ENCODE data around the gene SMARCD2.
A peak's percentile ranks its signal among the peaks of the same experiment; 100 is the strongest.

The SMARCD2 gene

GRCh38 chr17:63833026-63833740 lies 9.3 kb downstream of the SMARCD2 start:
- DNase-seq (ENCODE audit: low spot score) = no peak
- FAIRE-seq = no peak

GRCh38 chr17:63832455-63832854 lies 10.0 kb downstream of the SMARCD2 start:
- DNase-seq (ENCODE audit: low spot score) (no peak), FAIRE-seq (no peak)

DNA sequence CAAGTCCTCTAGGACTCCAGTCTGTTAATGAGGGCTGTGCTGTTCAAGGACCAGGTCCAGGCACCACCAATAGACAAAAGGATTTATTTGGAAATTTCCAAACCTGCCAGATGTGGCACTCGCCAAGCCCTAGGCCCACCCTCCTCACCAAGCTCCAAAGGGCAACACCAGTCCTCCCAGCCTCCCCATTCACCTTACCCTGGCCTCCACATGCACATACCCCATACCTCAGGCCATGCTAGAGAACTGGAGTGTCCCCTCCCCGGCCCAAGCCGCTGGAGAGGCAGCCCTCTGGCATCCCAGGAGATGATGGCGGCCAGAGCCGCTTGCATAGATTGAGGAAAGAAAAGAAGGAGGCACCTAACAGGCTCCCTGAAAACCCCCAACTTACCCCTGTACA lies 10.5 kb downstream of the SMARCD2 start:
- no peak for DNase-seq (ENCODE audit: low spot score)

DNA sequence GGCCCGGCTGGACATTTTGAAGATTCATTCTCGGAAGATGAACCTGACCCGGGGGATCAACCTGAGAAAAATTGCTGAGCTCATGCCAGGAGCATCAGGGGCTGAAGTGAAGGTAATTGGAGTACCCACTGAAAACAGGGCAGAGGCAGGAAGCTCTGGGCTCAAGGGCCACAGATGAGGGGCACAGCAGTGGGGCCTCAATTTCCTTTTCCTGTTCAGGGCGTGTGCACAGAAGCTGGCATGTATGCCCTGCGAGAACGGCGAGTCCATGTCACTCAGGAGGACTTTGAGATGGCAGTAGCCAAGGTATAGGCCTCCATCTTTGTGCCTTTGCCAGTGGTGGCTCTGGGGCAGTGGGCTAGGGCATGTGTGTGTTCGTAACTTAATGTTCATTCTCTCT lies 11.0 kb downstream of the SMARCD2 start:
- DNase-seq (ENCODE audit: low spot score) (no peak), FAIRE-seq (no peak)

More for the DNA sequence above, 10.5 kb downstream of the SMARCD2 start:
- FAIRE-seq = no peak

DNA sequence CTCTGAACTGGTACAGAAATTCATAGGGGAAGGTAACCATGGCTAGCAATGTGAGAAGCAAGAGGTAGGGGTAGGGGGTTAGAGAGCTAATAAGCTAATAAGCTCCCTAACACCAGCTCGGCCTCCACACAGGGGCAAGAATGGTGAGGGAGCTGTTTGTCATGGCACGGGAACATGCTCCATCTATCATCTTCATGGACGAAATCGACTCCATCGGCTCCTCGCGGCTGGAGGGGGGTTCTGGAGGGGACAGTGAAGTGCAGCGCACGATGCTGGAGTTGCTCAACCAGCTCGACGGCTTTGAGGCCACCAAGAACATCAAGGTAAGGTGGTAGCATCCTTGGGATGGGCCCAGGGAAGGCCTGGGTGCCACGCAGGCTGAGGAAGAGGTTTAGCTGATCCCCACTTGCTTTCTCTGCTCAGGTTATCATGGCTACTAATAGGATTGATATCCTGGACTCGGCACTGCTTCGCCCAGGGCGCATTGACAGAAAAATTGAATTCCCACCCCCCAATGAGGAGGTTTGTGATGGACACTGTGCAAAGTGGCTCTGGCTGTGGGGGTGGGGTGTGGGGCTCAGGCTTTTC lies 11.5 kb downstream of the SMARCD2 start:
- DNase-seq (ENCODE audit: low spot score) (no peak), FAIRE-seq (no peak)

- DNase-seq (ENCODE audit: low spot score) (no peak), FAIRE-seq (no peak)
These were observed 12.2 kb downstream of the SMARCD2 start for GRCh38 chr17:63830278-63830677.

DNA sequence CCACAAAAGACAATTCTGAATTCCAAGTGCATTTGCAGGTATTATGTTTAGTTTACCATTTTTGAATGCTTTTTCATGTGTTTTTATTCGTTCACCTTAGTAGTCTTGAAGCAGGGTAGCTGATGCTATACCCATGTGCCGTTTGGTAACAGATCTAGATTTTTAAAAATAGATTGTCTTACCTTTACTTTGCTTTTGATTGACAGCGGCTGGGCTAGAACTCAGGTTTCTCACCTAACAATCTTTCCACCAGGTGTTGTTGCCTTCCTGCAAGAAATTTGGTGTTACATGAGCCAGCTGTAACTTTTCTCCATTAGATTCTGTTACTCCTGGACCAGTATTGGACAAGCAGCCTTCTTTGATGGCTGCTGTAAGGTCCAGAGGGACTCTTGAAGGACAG lies 13.5 kb downstream of the SMARCD2 start:
- DNase-seq (ENCODE audit: low spot score) = no peak
- FAIRE-seq = no peak

GRCh38 chr17:63827801-63828221 lies 14.7 kb downstream of the SMARCD2 start:
- FAIRE-seq (no peak), DNase-seq (ENCODE audit: low spot score) (no peak)

DNA sequence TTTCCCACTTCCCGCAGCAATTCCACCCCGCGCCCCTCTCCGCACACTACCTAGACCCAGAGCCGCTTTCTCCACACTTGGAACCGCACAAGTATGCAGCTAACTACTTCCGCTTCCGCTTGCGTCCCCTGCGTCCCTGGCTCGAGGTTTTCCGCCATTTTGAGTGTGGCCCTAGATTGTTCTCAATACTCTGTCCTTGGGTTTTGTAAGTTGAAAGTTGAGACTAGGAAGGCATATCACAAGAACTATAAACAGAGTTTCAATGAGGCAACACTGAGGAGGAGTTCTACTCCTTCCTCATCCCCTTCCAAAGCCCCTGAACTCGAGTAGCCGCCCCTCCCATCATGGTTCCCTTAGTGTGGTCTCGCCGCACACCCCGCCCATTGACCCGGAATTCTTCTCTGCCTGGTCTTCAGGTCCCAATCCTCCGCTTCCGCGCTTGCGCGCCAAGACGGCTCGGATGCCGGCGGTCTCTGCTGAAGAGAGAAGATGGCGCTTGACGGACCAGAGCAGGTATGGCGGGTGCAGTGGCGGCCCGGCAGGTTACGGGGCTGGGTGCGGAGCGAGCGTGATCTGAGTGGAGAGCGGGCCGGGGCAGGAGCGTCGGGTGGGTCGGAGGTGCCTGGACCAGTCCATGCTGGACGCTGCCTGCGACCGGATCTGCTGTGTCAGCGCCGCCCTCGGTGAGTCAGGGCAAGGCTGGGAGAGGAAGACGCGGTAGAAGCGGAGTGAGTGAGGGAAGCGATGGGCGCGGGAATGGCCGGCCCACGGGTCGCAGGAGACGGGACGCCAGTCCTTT lies 15.3 kb downstream of the SMARCD2 start, which contains the start of the genes FTSJ3 and PSMC5:
Gene FTSJ3, minus strand, starts transcription at position 662 of the 799 bp plus-strand sequence. CDS start 761 bp downstream, outside the sequence.
Gene PSMC5, plus strand, starts transcription at position 430 of the 799 bp plus-strand sequence. Its CDS starts 60 bp downstream, at position 490.
- DNase-seq (ENCODE audit: low spot score) = peak; percentile 83

DNA sequence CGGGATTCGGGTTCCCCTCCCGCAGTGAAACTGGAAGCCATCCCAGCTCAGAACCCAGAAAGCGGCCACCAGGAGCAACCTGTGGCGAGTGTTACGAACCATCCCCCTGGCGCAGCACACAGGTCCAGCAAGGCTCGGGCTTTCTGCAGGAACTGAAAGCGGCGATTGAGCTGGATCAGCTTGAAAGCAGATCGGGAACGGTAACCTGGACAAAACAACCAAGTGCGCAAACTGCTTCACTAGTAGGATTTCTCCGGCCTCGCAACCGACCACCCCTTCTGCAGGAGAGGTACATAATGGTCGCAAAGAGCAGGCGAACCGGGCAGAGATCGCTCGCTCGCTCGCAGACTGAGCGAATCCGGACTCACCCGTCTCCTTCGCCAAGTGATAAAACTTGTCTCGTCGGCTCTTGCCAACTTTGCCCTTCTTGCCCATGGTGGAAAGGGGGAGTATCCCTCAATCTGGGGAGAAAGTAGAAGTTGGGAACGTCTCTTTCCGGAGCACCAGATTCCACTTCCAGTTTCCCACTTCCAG lies 15.9 kb downstream of the SMARCD2 start:
- no peak for FAIRE-seq
- no peak for DNase-seq (ENCODE audit: low spot score)

More for the DNA sequence above, 15.3 kb downstream of the SMARCD2 start, which contains the start of the genes FTSJ3 and PSMC5:
- no peak for FAIRE-seq

GRCh38 chr17:63824362-63824761 lies 18.1 kb downstream of the SMARCD2 start:
- FAIRE-seq (no peak), DNase-seq (ENCODE audit: low spot score) (no peak)

DNA sequence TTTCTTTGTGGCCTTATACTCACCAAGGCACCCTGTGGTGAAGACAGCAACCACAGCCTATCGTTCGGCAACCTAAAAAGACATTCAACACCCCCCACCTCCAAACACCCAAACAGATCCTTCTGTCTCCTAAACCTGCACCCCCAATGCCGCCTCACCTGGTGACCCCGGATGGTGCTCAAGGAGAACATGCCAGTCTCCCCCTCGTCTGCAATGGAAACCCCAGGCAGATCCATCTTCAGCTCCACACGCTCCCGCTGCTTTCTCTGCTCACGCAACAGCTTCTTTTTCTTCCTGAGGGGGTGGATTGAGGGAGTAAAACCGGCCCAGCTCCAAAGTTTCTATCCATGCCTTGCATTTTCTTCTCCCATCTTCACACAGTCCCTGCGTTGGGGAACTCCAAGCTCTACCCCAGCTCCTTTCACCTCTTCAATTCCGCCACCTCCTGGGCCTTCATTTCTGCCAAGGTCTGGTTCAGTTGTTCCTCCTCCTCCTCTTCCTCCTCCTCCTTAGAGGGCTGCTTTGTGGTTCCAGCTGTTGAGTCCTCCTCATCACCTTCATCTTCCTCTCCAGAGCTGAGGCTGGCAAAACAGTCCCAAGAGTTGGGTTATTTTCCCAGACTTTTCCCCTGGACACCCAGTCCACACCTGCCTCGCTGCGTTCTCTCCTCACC lies 18.7 kb downstream of the SMARCD2 start:
- no peak for DNase-seq (ENCODE audit: low spot score)
- no peak for FAIRE-seq

GRCh38 chr17:63822537-63822936 lies 19.9 kb downstream of the SMARCD2 start:
- FAIRE-seq = no peak
- DNase-seq (ENCODE audit: low spot score) = no peak

GRCh38 chr17:63821804-63822203 lies 20.7 kb downstream of the SMARCD2 start:
- FAIRE-seq (no peak), DNase-seq (ENCODE audit: low spot score) (no peak)

GRCh38 chr17:63820963-63821561 lies 21.4 kb downstream of the SMARCD2 start:
- FAIRE-seq (no peak), DNase-seq (ENCODE audit: low spot score) (no peak)

DNA sequence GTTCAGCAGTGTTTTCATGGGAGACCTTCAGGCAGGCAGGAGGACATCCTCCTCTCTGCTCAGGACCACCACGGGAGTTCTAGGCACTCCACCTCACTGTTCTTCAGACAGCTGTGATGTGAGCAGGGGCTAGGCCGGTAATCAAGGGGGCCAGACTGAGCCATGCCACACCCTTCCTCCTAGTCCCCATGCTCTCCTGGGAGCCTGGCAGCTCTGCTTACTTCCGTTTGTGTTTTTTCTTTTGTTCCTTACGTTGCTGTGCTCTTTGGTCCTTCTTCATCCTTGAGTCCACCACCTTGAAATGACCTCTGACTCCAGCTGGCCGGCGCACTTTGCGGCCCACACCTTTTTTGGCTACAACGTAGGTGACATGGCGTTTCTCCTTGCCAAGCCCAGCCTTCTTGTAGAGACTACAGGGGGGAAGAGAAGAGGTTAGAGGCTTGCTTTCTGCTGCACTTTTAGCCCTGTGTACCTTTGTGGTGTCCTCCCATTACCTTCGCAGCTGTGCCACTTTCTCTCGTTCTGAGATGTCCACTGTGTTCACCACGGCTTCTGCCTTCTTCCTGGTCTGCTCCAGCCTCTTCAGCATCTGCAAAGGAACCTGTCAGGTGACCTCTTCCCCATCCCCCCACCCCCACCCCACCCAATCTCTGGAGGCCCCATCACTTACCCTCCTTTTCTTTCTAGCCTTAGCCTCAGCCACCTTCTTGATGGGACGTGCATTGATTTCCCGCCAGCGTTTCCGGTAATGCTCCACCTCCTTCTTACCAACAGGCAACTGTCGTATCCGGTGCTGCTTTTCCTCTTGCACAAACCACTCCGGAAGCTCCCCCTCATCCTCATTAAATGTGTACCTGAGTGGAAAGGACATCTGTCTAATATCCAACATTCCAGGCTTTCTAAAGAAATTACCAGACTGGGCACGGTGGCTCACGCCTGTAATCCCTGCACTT lies 22.6 kb downstream of the SMARCD2 start:
- FAIRE-seq (no peak), DNase-seq (ENCODE audit: low spot score) (no peak)

DNA sequence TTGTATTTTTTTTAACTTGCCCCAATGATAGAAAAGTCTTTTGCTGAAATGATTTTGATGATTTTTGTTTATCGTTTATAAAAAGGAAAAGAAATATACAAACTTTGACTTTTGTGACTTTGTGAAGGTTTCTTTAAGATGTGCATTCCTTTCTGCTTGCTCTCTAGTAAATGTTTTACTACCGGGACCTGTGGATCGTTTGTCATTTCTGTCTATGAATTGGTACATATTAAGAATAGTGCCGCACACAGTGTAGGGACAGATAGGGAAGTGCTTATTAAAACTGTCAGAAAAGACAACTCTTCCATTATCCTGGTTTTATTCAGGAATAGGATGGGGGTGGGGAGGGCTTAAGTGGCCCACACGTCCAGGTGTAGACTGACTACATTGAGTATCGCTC lies 23.4 kb downstream of the SMARCD2 start:
- FAIRE-seq = peak; percentile 87

GRCh38 chr17:63817736-63818385 lies 24.6 kb downstream of the SMARCD2 start:
- DNase-seq (ENCODE audit: low spot score) = no peak
- no peak for FAIRE-seq

More for the DNA sequence above, 23.4 kb downstream of the SMARCD2 start:
- DNase-seq (ENCODE audit: low spot score) = peak; percentile 55

DNA sequence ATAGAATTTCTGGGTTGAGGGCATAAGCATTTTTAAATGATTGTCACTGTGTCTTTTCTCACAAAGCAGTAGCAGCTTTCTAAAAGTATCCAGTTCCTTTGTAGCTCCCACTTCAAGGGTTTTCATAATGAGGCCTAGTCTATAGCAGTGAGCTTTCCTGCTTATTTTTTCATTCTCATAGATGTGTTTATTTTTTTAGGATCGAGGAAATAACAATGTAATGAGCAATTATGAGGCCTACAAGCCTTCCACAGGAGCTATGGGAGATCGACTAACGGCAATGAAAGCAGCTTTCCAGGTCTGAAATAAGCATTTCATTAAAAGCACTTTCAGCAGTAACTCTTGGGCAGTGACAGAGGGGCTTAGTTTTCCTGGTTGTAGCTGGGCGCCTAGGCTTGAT lies 25.8 kb downstream of the SMARCD2 start:
- FAIRE-seq (no peak), DNase-seq (ENCODE audit: low spot score) (no peak)
